NCI-H2196 treated with DMSO at 0.1 percent for 48 hours (cell line): ENCODE measurements around the gene HMOX1.
A peak's percentile ranks its signal among the peaks of the same experiment; 100 is the strongest.

ENCODE experiments used
- DNase-seq: peaks from one replicate; lab custom pipeline; 2025; ENCODE audit not compliant: unreplicated experiment; lab: John Stamatoyannopoulos, UW

HMOX1 gene, protein sequence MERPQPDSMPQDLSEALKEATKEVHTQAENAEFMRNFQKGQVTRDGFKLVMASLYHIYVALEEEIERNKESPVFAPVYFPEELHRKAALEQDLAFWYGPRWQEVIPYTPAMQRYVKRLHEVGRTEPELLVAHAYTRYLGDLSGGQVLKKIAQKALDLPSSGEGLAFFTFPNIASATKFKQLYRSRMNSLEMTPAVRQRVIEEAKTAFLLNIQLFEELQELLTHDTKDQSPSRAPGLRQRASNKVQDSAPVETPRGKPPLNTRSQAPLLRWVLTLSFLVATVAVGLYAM

DNA sequence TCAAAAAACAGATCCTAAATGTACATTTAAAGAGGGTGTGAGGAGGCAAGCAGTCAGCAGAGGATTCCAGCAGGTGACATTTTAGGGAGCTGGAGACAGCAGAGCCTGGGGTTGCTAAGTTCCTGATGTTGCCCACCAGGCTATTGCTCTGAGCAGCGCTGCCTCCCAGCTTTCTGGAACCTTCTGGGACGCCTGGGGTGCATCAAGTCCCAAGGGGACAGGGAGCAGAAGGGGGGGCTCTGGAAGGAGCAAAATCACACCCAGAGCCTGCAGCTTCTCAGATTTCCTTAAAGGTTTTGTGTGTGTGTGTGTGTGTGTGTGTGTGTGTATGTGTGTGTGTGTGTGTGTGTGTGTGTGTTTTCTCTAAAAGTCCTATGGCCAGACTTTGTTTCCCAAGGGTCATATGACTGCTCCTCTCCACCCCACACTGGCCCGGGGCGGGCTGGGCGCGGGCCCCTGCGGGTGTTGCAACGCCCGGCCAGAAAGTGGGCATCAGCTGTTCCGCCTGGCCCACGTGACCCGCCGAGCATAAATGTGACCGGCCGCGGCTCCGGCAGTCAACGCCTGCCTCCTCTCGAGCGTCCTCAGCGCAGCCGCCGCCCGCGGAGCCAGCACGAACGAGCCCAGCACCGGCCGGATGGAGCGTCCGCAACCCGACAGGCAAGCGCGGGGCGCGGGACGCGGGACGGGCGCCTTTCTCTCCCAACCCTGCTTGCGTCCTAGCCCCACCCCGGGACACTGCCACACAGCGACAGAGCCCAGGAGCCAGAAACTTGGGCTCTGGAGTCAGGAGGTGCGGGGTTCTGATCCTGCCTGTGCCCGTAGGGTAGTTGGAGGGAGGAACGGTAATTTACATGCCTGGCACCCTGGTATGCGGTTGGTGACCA, at the start of gene HMOX1:
Gene HMOX1 (plus strand): TSS at position 560 of the 887 bp plus-strand sequence. CDS start 78 bp downstream, at position 638.
- peak; percentile 21 for DNase-seq

DNA sequence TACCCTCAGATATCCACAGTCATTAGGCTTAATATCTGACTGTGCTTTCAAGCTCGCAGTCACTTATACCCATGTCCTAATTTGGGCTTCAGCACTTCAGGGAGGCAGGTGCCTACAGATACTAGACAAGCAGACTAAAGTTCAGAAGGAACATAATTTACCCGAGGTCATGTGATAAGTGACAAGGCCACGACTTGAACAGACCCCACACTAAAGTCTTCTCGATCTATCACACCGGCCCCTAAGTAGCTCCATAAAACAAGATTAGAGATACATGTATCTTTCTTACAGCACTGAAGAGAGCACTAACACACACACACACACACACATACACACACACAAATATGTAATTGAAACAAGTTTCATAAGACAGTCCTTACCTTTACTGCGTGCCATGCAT, 48.6 kb upstream of the HMOX1 start:
- no peak for DNase-seq

GRCh38 chr22:35333220-35333619, 47.7 kb upstream of the HMOX1 start:
- DNase-seq: no peak

- DNase-seq: no peak
Observed at GRCh38 chr22:35334004-35334403, 46.9 kb upstream of the HMOX1 start.

DNA sequence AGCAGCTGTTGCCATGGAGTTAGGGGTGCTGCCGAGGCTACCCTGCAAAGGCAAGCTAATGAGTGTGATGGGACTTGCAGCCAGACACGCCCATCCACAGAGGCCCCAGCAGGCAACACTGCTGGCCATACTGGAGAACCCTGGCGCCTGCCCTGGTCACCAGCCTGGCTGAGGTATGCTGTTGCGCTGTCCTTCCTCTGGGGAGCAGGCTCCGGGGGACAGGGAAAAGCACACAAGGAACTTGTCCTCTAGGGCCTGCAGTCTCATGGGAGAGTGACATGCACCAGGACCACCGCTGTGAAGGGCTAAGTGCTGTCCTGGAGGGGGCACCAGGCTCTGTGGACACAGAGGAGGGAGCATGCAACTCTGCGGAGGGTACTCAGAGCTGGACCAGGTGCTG, 45.4 kb upstream of the HMOX1 start:
- DNase-seq: no peak

GRCh38 chr22:35335936-35336781, 44.7 kb upstream of the HMOX1 start:
- no peak for DNase-seq

- no peak for DNase-seq
Observed at GRCh38 chr22:35337932-35338331, 43.0 kb upstream of the HMOX1 start.

DNA sequence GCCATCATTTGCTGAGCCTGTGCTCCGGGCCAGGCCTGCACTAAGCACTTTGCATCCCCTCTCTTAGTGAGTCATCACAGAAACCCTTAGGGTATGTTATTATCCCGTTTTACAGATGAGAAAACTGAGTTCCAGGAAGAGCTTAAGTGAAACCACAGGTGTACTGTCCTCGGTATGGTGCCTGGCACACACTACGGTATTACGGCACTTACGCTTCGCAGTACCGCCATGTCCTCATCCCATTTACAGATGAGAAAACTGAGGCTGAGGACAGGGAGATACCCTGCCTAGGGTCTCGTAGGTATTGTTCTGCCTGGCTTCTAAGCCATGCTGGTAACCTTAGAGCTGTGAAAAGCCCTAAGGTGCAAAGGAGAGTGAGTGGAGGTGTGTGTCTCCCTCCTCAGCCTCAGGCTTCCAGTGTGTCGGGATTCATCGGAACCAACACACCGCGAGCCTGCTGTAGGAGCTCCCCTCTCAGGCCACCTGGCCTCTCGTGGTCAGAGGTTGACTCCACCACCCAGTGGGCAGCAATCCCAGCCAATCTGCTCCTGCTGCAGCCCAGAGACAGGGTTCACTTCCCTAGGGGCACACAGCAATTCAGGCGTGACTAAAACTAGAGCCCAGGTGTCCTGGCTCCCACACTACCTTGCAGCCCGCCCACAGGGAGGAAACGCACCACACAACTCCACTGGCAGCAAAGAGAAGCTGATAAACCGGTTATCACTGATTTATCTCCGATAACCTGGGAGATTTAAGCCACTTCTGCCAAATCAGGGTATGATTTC, 39.6 kb upstream of the HMOX1 start:
- DNase-seq: no peak

GRCh38 chr22:35342390-35342789, 38.5 kb upstream of the HMOX1 start:
- DNase-seq: no peak

GRCh38 chr22:35343664-35344550, 37.0 kb upstream of the HMOX1 start:
- DNase-seq: no peak

- DNase-seq: no peak
Observed at GRCh38 chr22:35344956-35345690, 35.8 kb upstream of the HMOX1 start.

DNA sequence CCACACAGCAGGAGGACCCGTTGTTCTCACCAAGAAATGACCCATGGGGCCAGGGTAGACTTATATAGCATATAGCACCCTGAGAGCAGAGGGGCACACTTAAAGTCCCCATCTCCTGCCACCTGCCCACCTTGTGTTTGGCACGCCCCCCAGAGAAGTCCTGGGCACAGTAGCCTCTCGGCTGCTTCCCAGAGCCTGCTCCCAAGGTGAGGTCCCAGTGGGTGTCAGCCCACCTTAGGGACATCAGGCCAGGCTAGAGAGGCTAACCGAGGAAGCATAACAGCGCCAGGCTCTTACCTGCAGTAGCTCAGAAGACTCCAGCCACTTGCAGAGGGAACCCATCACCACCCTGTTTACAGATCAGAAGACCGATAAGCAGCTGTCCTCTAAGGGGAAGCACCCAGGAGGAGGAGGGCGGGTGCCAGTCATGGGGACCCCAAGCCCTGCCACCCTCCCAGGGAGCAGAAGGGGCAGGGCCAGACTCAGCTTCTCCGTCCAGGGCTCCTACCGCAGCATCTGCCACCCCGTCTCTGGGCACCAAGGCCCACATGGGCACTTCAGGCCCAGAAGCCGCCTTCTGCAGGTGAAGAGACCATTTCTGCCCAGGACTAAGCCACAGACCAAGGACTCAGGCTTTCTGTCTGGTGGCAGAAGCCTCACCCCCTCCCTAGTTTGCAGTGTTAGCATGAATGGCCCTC, 34.9 kb upstream of the HMOX1 start:
- DNase-seq: no peak

DNA sequence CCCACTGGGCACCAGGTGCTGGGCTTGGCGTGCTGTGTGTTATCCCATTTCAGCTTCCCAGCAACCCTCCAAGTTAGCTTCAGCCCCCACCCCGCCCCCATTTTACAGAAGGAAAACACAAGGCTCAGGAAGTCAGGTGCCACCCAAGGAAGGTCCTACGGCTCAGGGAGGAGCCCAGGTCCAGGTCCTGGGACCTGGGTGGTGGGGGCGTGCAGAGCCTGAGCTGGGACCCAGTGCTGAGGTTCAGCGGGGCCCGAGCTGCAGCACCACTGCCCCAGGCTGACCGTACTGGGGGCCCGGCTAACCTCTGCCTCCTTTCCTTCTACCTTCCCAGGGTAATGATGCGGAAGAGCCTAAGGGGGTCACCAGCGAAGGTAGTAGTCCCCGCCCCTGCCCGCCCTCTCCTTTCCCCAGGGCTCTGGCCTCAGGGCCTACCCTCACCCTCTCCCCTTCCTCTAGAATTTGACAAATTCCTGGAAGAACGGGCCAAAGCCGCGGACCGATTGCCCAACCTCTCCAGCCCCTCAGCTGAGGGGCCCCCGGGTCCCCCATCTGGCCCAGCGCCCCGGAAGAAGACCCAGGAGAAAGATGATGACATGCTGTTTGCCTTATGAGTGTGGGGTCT, 34.2 kb upstream of the HMOX1 start:
- DNase-seq: no peak

DNA sequence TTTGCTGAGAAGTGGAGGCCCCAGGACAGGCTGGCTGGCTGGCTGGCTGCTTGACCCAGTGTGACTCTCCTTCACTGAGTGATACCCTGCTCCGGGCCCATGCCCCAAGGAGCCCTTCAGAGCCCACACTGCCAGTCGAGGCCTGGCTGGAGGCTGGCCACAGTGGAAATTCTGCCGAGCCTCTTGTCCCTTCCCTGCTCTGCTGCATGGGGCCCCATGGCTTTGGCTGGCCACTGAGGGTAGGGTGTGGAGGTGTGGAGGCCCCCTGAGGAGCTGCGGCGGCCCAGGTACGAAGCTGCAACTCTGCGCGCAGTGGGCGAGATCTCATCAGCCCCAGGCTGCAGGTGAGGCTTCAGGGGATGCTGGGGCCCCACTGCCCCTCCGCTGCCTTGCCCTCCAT, 33.4 kb upstream of the HMOX1 start:
- no peak for DNase-seq

DNA sequence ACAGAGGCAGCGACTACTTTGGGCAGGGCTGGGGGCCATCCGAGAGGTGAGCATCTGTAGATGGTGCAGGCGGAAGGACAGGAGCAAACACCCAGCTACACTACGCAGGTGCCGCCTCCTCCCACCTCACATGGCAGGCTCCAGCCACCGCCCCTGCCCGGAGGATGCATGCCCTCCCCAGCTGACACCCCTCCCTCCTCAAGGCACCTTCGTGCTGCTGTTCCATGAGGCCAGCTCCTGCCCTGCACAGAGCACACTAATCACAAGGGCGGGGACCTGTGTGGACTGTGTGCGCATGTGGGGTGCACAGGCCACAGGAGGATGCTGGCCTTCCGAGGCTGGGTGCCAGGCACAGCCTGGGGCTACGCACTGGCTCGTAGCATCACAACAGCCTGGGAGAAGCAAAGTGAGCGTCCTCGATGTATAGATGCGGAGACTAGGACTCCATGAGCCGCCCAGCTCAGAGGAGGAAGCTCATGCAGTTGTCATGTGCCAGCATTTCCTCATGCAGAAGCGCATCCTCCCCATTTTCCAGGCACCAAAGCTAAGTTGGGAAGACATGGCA, 32.8 kb upstream of the HMOX1 start:
- DNase-seq: no peak

- DNase-seq: no peak
Observed at GRCh38 chr22:35348703-35349102, 32.2 kb upstream of the HMOX1 start.

- no peak for DNase-seq
Observed at GRCh38 chr22:35349368-35349703, 31.6 kb upstream of the HMOX1 start.
